Mesendoderm (in vitro differentiated cells): ENCODE data around the gene BROX.
"Not testable (repeated sequence)": the region's sequence is repeated elsewhere in the genome, so short reads cannot be mapped to it uniquely, and the experiment has no call there.

Experiments
- DNase-seq: peaks from one replicate; pipeline ENCODE4 v3.0.0; 2013
- H2AK5ac ChIP-seq: 2 replicates; pipeline ENCODE4 v1.6.1; 2013; ENCODE audit warnings: low read length, inconsistent platforms
- H2BK120ac ChIP-seq: 2 replicates; pipeline ENCODE4 v1.6.1; 2013; ENCODE audit warnings: low read depth, mild to moderate bottlenecking, low read length, moderate library complexity, mixed read lengths
- H2BK15ac ChIP-seq: replicated peaks from 2 replicates; pipeline ENCODE4 v1.6.1; 2013; ENCODE audit warnings: low read depth, mild to moderate bottlenecking, moderate library complexity
- H2BK5ac ChIP-seq: 2 replicates; pipeline ENCODE4 v1.6.1; 2013; ENCODE audit warnings: low read length, inconsistent platforms
- H3K18ac ChIP-seq: 2 replicates; pipeline ENCODE4 v1.6.1; 2013; ENCODE audit warnings: mild to moderate bottlenecking, low read length, mixed read lengths
- H3K23ac ChIP-seq: one replicate; pipeline ENCODE4 v1.6.1; 2013; ENCODE audit warnings: low read length
- H3K27ac ChIP-seq: 2 replicates; pipeline ENCODE4 v1.5.1; 2013; ENCODE audit warnings: low read depth, mild to moderate bottlenecking, inconsistent platforms, low read length, moderate library complexity
- H3K27me3 ChIP-seq: 2 replicates; pipeline ENCODE4 v1.6.1; 2013; ENCODE audit warnings: low read length, control low read depth, mild to moderate bottlenecking, inconsistent platforms; ENCODE audit not compliant: insufficient read depth, poor library complexity
- H3K36me3 ChIP-seq: 2 replicates; pipeline ENCODE4 v1.6.1; 2013; ENCODE audit warnings: low read length, inconsistent platforms; ENCODE audit not compliant: control insufficient read depth, insufficient read depth
- H3K4ac ChIP-seq: one replicate; pipeline ENCODE4 v1.6.1; 2013; ENCODE audit warnings: low read depth, mild to moderate bottlenecking, low read length, moderate library complexity
- H3K4me1 ChIP-seq: 2 replicates; pipeline ENCODE4 v1.6.1; 2013; ENCODE audit warnings: low read depth, low read length, inconsistent platforms; ENCODE audit not compliant: control insufficient read depth
- H3K4me2 ChIP-seq: 2 replicates; pipeline ENCODE4 v1.6.1; 2013; ENCODE audit warnings: low read length
- H3K4me3 ChIP-seq: 2 replicates; pipeline ENCODE4 v1.5.1; 2013; ENCODE audit warnings: mild to moderate bottlenecking, low read length
- H3K56ac ChIP-seq: one replicate; pipeline ENCODE4 v1.6.1; 2013; ENCODE audit warnings: low read length
- H3K79me1 ChIP-seq: 2 replicates; pipeline ENCODE4 v1.6.1; 2013; ENCODE audit warnings: low read length, inconsistent platforms
- H3K79me2 ChIP-seq: 2 replicates; pipeline ENCODE4 v1.6.1; 2013; ENCODE audit warnings: mild to moderate bottlenecking, low read length; ENCODE audit not compliant: control insufficient read depth, insufficient read depth
- H3K9ac ChIP-seq: 2 replicates; pipeline ENCODE4 v1.6.1; 2013; ENCODE audit warnings: low read length, inconsistent platforms
- H4K5ac ChIP-seq: one replicate; pipeline ENCODE4 v1.6.1; 2013; ENCODE audit warnings: low read length
- H4K8ac ChIP-seq: one replicate; pipeline ENCODE4 v1.6.1; 2013; ENCODE audit warnings: low read depth, mild to moderate bottlenecking, control low read depth, low read length, moderate library complexity
- WGBS: extraction: QIAGEN DNeasy Blood & Tissue Kit; methylation state at CpG from one replicate; pipeline ENCODE4 v1.1.7; 2013; ENCODE audit warnings: low lambda C conversion rate, missing lambda C conversion rate; ENCODE audit not compliant: insufficient coverage; ENCODE audit errors: extremely low coverage; 5-methylcytosine and 5-hydroxymethylcytosine counted together

BROX gene

GRCh38 chr1:222754366-222755139, 42.2 kb downstream of the BROX start:
- H3K23ac ChIP-seq: no peak overlapping the region
- WGBS: no CpG with 5 or more reads among the region's 10 CpGs
- DNase-seq: no peak
- no peaks in the 10 kb centered on the region for H3K79me1 ChIP-seq
- H3K18ac ChIP-seq: no peak overlapping the region
- H4K5ac ChIP-seq: no peak overlapping the region
- H3K27ac ChIP-seq: no peak overlapping the region
- H3K4me2 ChIP-seq: no peak overlapping the region
- no peaks in the 10 kb centered on the region for H3K27me3 ChIP-seq
- H3K79me2 ChIP-seq: no peaks in the 10 kb centered on the region
- H3K4me3 ChIP-seq: no peak overlapping the region
- H3K9ac ChIP-seq: no peak overlapping the region
- H2BK120ac ChIP-seq: no peak overlapping the region
- H3K4ac ChIP-seq: no peak overlapping the region
- H3K36me3 ChIP-seq: no peaks in the 10 kb centered on the region
- H4K8ac ChIP-seq: no peak overlapping the region
- H3K4me1 ChIP-seq: no peaks in the 10 kb centered on the region
- H2BK5ac ChIP-seq: no peak overlapping the region
- H3K56ac ChIP-seq: no peak overlapping the region
- H2AK5ac ChIP-seq: no peak overlapping the region
- no peak overlapping the region for H2BK15ac ChIP-seq

- H4K8ac ChIP-seq: no peak overlapping the region
- no peak overlapping the region for H3K4me2 ChIP-seq
- no peaks in the 10 kb centered on the region for H3K4me1 ChIP-seq
- no peak overlapping the region for H2BK15ac ChIP-seq
- no peak overlapping the region for H2BK5ac ChIP-seq
- H3K79me1 ChIP-seq: no peaks in the 10 kb centered on the region
- H3K56ac ChIP-seq: no peak overlapping the region
- no peaks in the 10 kb centered on the region for H3K79me2 ChIP-seq
- no peak overlapping the region for H3K27ac ChIP-seq
- no peak overlapping the region for H4K5ac ChIP-seq
- no peaks in the 10 kb centered on the region for H3K36me3 ChIP-seq
- no peaks in the 10 kb centered on the region for H3K27me3 ChIP-seq
- no peak overlapping the region for H2AK5ac ChIP-seq
- H3K23ac ChIP-seq: no peak overlapping the region
- H3K18ac ChIP-seq: no peak overlapping the region
- no peak overlapping the region for H3K4ac ChIP-seq
- DNase-seq: no peak
- H3K9ac ChIP-seq: no peak overlapping the region
- no CpG with 5 or more reads among the region's 10 CpGs for WGBS
- no peak overlapping the region for H3K4me3 ChIP-seq
- no peak overlapping the region for H2BK120ac ChIP-seq
These were observed 45.4 kb downstream of the BROX start for GRCh38 chr1:222757646-222758268.

GRCh38 chr1:222759451-222760035, 47.2 kb downstream of the BROX start:
- H3K36me3 ChIP-seq: no peaks in the 10 kb centered on the region
- H3K79me2 ChIP-seq: no peaks in the 10 kb centered on the region
- H2BK15ac ChIP-seq: no peak overlapping the region
- DNase-seq: no peak
- H3K4me1 ChIP-seq: no peaks in the 10 kb centered on the region
- no peak overlapping the region for H3K9ac ChIP-seq
- no peak overlapping the region for H4K8ac ChIP-seq
- H3K4me3 ChIP-seq: no peak overlapping the region
- no peak overlapping the region for H3K56ac ChIP-seq
- H3K23ac ChIP-seq: no peak overlapping the region
- H3K27me3 ChIP-seq: no peaks in the 10 kb centered on the region
- no CpG with 5 or more reads among the region's 5 CpGs for WGBS
- H2AK5ac ChIP-seq: no peak overlapping the region
- H4K5ac ChIP-seq: no peak overlapping the region
- no peak overlapping the region for H3K4ac ChIP-seq
- no peak overlapping the region for H2BK5ac ChIP-seq
- H3K4me2 ChIP-seq: no peak overlapping the region
- no peak overlapping the region for H3K27ac ChIP-seq
- no peaks in the 10 kb centered on the region for H3K79me1 ChIP-seq
- no peak overlapping the region for H2BK120ac ChIP-seq
- no peak overlapping the region for H3K18ac ChIP-seq

GRCh38 chr1:222761083-222761482, 48.7 kb downstream of the BROX start:
- no peak overlapping the region for H3K4me2 ChIP-seq
- no peak for DNase-seq
- no peak overlapping the region for H3K4me3 ChIP-seq
- no peak overlapping the region for H4K8ac ChIP-seq
- no peaks in the 10 kb centered on the region for H3K4me1 ChIP-seq
- H3K18ac ChIP-seq: no peak overlapping the region
- no peak overlapping the region for H2BK15ac ChIP-seq
- H3K27ac ChIP-seq: no peak overlapping the region
- no peaks in the 10 kb centered on the region for H3K27me3 ChIP-seq
- WGBS: no CpG with 5 or more reads among the region's 1 CpG
- no peaks in the 10 kb centered on the region for H3K79me1 ChIP-seq
- H3K79me2 ChIP-seq: no peaks in the 10 kb centered on the region
- H3K23ac ChIP-seq: no peak overlapping the region
- H3K56ac ChIP-seq: no peak overlapping the region
- H2BK120ac ChIP-seq: no peak overlapping the region
- no peak overlapping the region for H3K4ac ChIP-seq
- H3K36me3 ChIP-seq: no peaks in the 10 kb centered on the region
- no peak overlapping the region for H3K9ac ChIP-seq
- H2BK5ac ChIP-seq: no peak overlapping the region
- H4K5ac ChIP-seq: no peak overlapping the region
- H2AK5ac ChIP-seq: no peak overlapping the region

- H2BK5ac ChIP-seq, H4K8ac ChIP-seq, H2BK120ac ChIP-seq, H3K56ac ChIP-seq, H3K27ac ChIP-seq, H2BK15ac ChIP-seq, H3K9ac ChIP-seq, DNase-seq, H3K4me1 ChIP-seq, H3K18ac ChIP-seq, H2AK5ac ChIP-seq, H4K5ac ChIP-seq, H3K27me3 ChIP-seq, H3K4ac ChIP-seq, H3K23ac ChIP-seq, H3K4me2 ChIP-seq, H3K79me1 ChIP-seq, H3K4me3 ChIP-seq, H3K36me3 ChIP-seq, H3K79me2 ChIP-seq: not testable (repeated sequence)
- no CpG with 5 or more reads among the region's 4 CpGs for WGBS
These were observed 49.8 kb downstream of the BROX start for GRCh38 chr1:222762178-222762577.
